HG02870 (cell line): ENCODE measurements around the gene TLNRD1.

Experiments used
- ATAC-seq: cut with Tn5 transposase; IDR thresholded peaks from one replicate; pipeline ENCODE4 v1.9.1; 2021; ENCODE audit warnings: mild to moderate bottlenecking, moderate library complexity; ENCODE audit not compliant: unreplicated experiment

Gene TLNRD1

DNA sequence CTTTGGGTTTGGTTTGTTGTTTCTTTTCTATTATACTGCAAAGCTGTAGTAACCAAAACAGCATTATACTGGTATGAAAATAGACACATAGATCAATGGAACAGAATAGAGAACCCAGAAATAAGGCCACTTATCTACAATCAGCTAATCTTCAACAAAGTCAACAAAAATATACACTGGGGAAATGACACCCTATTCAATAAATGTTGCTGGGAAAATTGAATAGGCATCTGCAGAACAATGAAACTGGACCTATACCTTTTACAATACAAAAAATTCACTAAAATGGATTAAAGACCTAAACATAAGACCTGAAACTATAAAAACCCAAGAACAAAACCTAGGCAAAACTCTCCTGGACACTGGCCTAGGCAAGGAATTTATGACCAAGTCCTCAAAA is 52.9 kb downstream of the TLNRD1 start:
- no peak for ATAC-seq

DNA sequence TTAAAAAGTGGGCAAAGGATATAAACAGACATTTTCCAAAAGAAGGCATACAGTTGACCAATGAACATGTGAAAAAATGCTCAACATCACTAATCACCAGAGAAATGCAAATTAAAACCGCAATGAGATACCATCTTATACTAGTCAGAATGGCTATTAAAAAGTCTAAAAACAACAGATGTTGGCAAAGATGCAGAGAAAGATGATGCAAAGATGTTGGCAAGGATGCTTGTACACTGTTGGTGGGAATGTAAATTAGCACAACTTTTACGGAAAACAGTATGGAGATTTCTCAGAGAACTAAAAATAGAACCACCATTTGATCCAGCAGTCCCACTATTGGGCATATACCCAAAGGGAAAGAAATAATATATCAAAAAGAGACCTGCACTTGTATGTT is 53.5 kb downstream of the TLNRD1 start:
- ATAC-seq = no peak
